ENCODE results near the gene GNB1L. TPM values are rescaled to one million over a fixed set of nuclear protein-coding genes. Genes with fewer than 3 reads are reported as not detected.

The GNB1L gene
- total and polyA plus RNA-seq, 4 donors = 4.5 to 9.3 (median 6.7) TPM

GRCh38 chr22:19783586-19784383 is 70.9 kb downstream of the GNB1L start:
- no peak overlapping the region for H3K4me3 ChIP-seq
- H3K4me1 ChIP-seq (ENCODE audit: control insufficient read depth in 5 of 5, insufficient read depth in 5 of 5, low read length in 5 of 5) = no peaks in the 10 kb centered on the region
- no peak for ATAC-seq (ENCODE audit: insufficient read depth, low FRiP score)
- no peak overlapping the region for H3K27ac ChIP-seq (ENCODE audit: low read depth in 1 of 2, low read length in 1 of 2)
- 75 to 88% methylated on average over 24 of the region's 24 CpGs for WGBS, 2 donors
- no peak for DNase-seq
- peaks cover 0 to 7% (median 0%) of the 10 kb centered on the region in 4 donors for H3K9me3 ChIP-seq (ENCODE audit: control insufficient read depth in 4 of 4, insufficient read depth in 3 of 4, low read length in 3 of 4)
- peaks cover 0 to 4% (median 0%) of the 10 kb centered on the region in 3 donors for H3K27me3 ChIP-seq (ENCODE audit: control insufficient read depth in 3 of 3, insufficient read depth in 3 of 3, low read length in 2 of 3)
- H3K36me3 ChIP-seq (ENCODE audit: control insufficient read depth in 4 of 4, insufficient read depth in 4 of 4, low read length in 4 of 4) = peaks cover 0 to 4% (median 0%) of the 10 kb centered on the region in 4 donors
- TF ChIP-seq CTCF (IDR thresholded peaks at IDR 0.05; ENCODE audit: control extremely low read depth, extremely low read depth) = no peak
- H3K9ac ChIP-seq (ENCODE audit: insufficient read depth in 1 of 2, low read length in 2 of 2) = no peak overlapping the region

GRCh38 chr22:19782533-19782932 is 72.1 kb downstream of the GNB1L start:
- DNase-seq (no peak), ATAC-seq (ENCODE audit: insufficient read depth, low FRiP score) (no peak)
- Histone ChIP-seq H3K27me3 (ENCODE audit: control insufficient read depth in 3 of 3, insufficient read depth in 3 of 3, low read length in 2 of 3) (peaks cover 0 to 4% (median 0%) of the 10 kb centered on the region in 3 donors), H3K27ac (ENCODE audit: low read depth in 1 of 2, low read length in 1 of 2) (no peak overlapping the region), H3K36me3 (ENCODE audit: control insufficient read depth in 4 of 4, insufficient read depth in 4 of 4, low read length in 4 of 4) (no peaks in the 10 kb centered on the region), H3K4me1 (ENCODE audit: control insufficient read depth in 5 of 5, insufficient read depth in 5 of 5, low read length in 5 of 5) (no peaks in the 10 kb centered on the region), H3K4me3 (no peak overlapping the region), H3K9me3 (ENCODE audit: control insufficient read depth in 4 of 4, insufficient read depth in 3 of 4, low read length in 3 of 4) (peaks cover 0 to 7% (median 0%) of the 10 kb centered on the region in 4 donors), H3K9ac (ENCODE audit: insufficient read depth in 1 of 2, low read length in 2 of 2) (no peak overlapping the region)
- no peak for TF ChIP-seq CTCF (IDR thresholded peaks at IDR 0.05; ENCODE audit: control extremely low read depth, extremely low read depth)
- 92 to 93% methylated on average over 1 of the region's 1 CpG for WGBS, 2 donors

DNA sequence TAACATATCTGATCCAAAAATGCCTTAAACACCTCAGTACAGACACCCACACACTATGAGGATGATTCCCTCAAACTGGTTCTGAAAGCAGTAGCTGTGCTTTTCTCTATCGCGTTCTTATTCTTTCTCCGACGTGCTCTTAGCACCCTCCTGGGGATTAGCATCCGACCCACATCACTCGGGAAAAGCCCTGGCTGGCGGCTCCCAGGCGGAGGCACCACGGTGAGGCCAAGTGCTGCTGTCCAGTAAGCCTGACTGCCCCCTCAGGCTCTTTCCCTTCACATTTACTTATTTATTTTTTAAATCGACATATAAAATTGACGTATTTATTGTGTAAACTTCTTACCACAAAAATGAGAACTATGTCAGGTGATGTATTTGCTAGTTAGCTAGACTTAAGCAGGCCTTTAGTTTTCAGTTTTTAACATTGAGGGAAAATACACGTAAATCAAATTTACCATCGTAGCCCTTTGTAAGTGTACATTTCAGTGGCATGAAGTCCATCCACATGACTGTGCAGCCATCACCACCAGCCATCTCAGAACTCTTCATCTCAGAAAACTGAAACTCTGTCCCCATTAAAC is 74.9 kb downstream of the GNB1L start:
- H3K4me3 ChIP-seq = no peak overlapping the region
- H3K27me3 ChIP-seq (ENCODE audit: control insufficient read depth in 3 of 3, insufficient read depth in 3 of 3, low read length in 2 of 3) = peaks cover 0 to 4% (median 0%) of the 10 kb centered on the region in 3 donors
- peaks cover 0 to 7% (median 0%) of the 10 kb centered on the region in 4 donors for H3K9me3 ChIP-seq (ENCODE audit: control insufficient read depth in 4 of 4, insufficient read depth in 3 of 4, low read length in 3 of 4)
- no peak for DNase-seq
- 66 to 68% methylated on average over 13 of the region's 13 CpGs for WGBS, 2 donors
- H3K4me1 ChIP-seq (ENCODE audit: control insufficient read depth in 5 of 5, insufficient read depth in 5 of 5, low read length in 5 of 5) = no peaks in the 10 kb centered on the region
- no peak overlapping the region for H3K27ac ChIP-seq (ENCODE audit: low read depth in 1 of 2, low read length in 1 of 2)
- ATAC-seq (ENCODE audit: insufficient read depth, low FRiP score) = no peak
- no peaks in the 10 kb centered on the region for H3K36me3 ChIP-seq (ENCODE audit: control insufficient read depth in 4 of 4, insufficient read depth in 4 of 4, low read length in 4 of 4)
- no peak overlapping the region for H3K9ac ChIP-seq (ENCODE audit: insufficient read depth in 1 of 2, low read length in 2 of 2)
- TF ChIP-seq CTCF (IDR thresholded peaks at IDR 0.05; ENCODE audit: control extremely low read depth, extremely low read depth) = no peak
